ENCODE results near the gene WBP2. TPM values are rescaled to one million over a fixed set of nuclear protein-coding genes. Genes with fewer than 3 reads are reported as not detected.

The WBP2 gene
- total RNA-seq (ENCODE audit: low replicate concordance): 21.3 TPM in 2 replicates

GRCh38 chr17:75855310-75856061 lies at the start of gene WBP2:
WBP2 (minus strand) TSS chr17:75855335; CDS start chr17:75855297, 38 bp downstream.

GRCh38 chr17:75896415-75897159 lies 41.5 kb upstream of the WBP2 start, which contains the start of gene TRIM65:
TRIM65 (minus strand) TSS chr17:75896951; CDS start chr17:75896937, 14 bp downstream.

GRCh38 chr17:75878174-75878998 lies 23.3 kb upstream of the WBP2 start, which contains the start of gene TRIM47:
TRIM47 (minus strand) TSS chr17:75878581; CDS start chr17:75878548, 33 bp downstream.

GRCh38 chr17:75843577-75844529 lies 11.3 kb downstream of the WBP2 start, which contains the start of gene UNC13D:
UNC13D (minus strand) TSS chr17:75844404; CDS start chr17:75844337, 67 bp downstream.

Other genes with a start within 250 kb of the WBP2 start
- gene SMIM5, start 221.9 kb downstream of the WBP2 start, total RNA-seq (ENCODE audit: low replicate concordance): not detected in 2 replicates
- gene RECQL5, start 188.2 kb downstream of the WBP2 start, total RNA-seq (ENCODE audit: low replicate concordance): 10.9 and 18.5 TPM in 2 replicates
- 50.4 and 52.5 TPM in 2 replicates for gene SAP30BP, start 188.0 kb downstream of the WBP2 start, total RNA-seq (ENCODE audit: low replicate concordance)
- 0.23 TPM in 2 replicates for gene ITGB4, start 133.9 kb downstream of the WBP2 start, total RNA-seq (ENCODE audit: low replicate concordance)
- gene GALK1, start 90.1 kb downstream of the WBP2 start, total RNA-seq (ENCODE audit: low replicate concordance): 47.5 and 59.7 TPM in 2 replicates
- gene UNK, start 70.5 kb downstream of the WBP2 start, total RNA-seq (ENCODE audit: low replicate concordance): 9.6 and 10.4 TPM in 2 replicates
- gene UNC13D, start 10.9 kb downstream of the WBP2 start, total RNA-seq (ENCODE audit: low replicate concordance): 0.30 and 0.82 TPM in 2 replicates
- 17.4 and 21.2 TPM in 2 replicates for gene TRIM47, start 23.2 kb upstream of the WBP2 start, total RNA-seq (ENCODE audit: low replicate concordance)
- 6.0 and 19.2 TPM in 2 replicates for gene TRIM65, start 41.6 kb upstream of the WBP2 start, total RNA-seq (ENCODE audit: low replicate concordance)
- 22.0 and 27.7 TPM in 2 replicates for gene MRPL38, start 49.5 kb upstream of the WBP2 start, total RNA-seq (ENCODE audit: low replicate concordance)
- 7.9 and 15.8 TPM in 2 replicates for gene FBF1, start 85.7 kb upstream of the WBP2 start, total RNA-seq (ENCODE audit: low replicate concordance)
- 58.5 and 155 TPM in 2 replicates for gene ACOX1, start 123.8 kb upstream of the WBP2 start, total RNA-seq (ENCODE audit: low replicate concordance)
- 11.1 and 22.9 TPM in 2 replicates for gene TEN1, start 123.9 kb upstream of the WBP2 start, total RNA-seq (ENCODE audit: low replicate concordance)
- gene CDK3, start 145.5 kb upstream of the WBP2 start, total RNA-seq (ENCODE audit: low replicate concordance): 1.2 and 1.4 TPM in 2 replicates
- gene EVPL, start 172.0 kb upstream of the WBP2 start, total RNA-seq (ENCODE audit: low replicate concordance): not detected in 2 replicates
- gene SRP68, start 217.2 kb upstream of the WBP2 start, total RNA-seq (ENCODE audit: low replicate concordance): 21.1 and 33.0 TPM in 2 replicates
- gene GALR2, start 219.4 kb upstream of the WBP2 start, total RNA-seq (ENCODE audit: low replicate concordance): not detected in 2 replicates
- not detected in 2 replicates for gene ZACN, start 223.8 kb upstream of the WBP2 start, total RNA-seq (ENCODE audit: low replicate concordance)
- gene EXOC7, start 248.5 kb upstream of the WBP2 start, total RNA-seq (ENCODE audit: low replicate concordance): 82.0 and 180 TPM in 2 replicates